IMR-90 (cell line): Measurements from ENCODE around the gene SLC28A3. TPM values are rescaled to one million over a fixed set of nuclear protein-coding genes. Genes with fewer than 3 reads are reported as not detected.

ENCODE experiments used
- ATAC-seq: fragments of 200-7000 bp; cut with Tn5 transposase; 2 replicates; pipeline ENCODE4 v1.9.1; 2020; ENCODE audit warnings: low read depth, mild to moderate bottlenecking, moderate library complexity
- BruUV-seq: library from RNA; stranded (reverse); fragments of 400-500 nt; replicated peaks from 2 replicates; lab custom pipeline; 2021; lab: Mats Ljungman, UMichigan
- CTCF ChIA-PET: fragments of 300-600 bp; formaldehyde crosslinking; extraction: SDS; loops from one replicate; lab custom pipeline; 2021; ENCODE audit warnings: antibody characterized with exemption; lab: Yijun Ruan, JAX
- POLR2A ChIA-PET: fragments of 300-600 bp; sonication (Branson Sonifier 250); formaldehyde crosslinking; loops from one replicate; lab custom pipeline; 2022; ENCODE audit warnings: antibody characterized with exemption; ENCODE audit not compliant: unreplicated experiment; lab: Charles Lee
- DNase-seq: peaks from one replicate; pipeline ENCODE4 v3.0.0; 2013
- H2AFZ ChIP-seq: replicated peaks from 2 replicates; pipeline ENCODE3; 2013; ENCODE audit warnings: low read length, mild to moderate bottlenecking; ENCODE audit not compliant: poor library complexity
- H2AK5ac ChIP-seq: 2 replicates; pipeline ENCODE4 v1.6.1; 2013; ENCODE audit warnings: low read depth, low read length, inconsistent platforms
- H2AK9ac ChIP-seq: replicated peaks from 2 replicates; pipeline ENCODE3; 2013; ENCODE audit warnings: mild to moderate bottlenecking, low read depth, low read length, moderate library complexity; ENCODE audit not compliant: poor library complexity
- H2BK120ac ChIP-seq: 2 replicates; pipeline ENCODE4 v1.6.1; 2013; ENCODE audit warnings: low read depth, low read length, inconsistent platforms
- H2BK15ac ChIP-seq: 3 replicates; pipeline ENCODE4 v1.6.1; 2013; ENCODE audit warnings: low read depth, low read length, inconsistent platforms
- H2BK20ac ChIP-seq: 2 replicates; pipeline ENCODE4 v1.6.1; 2013; ENCODE audit warnings: low read depth, mild to moderate bottlenecking, inconsistent platforms, low read length, moderate library complexity
- H2BK5ac ChIP-seq: 2 replicates; pipeline ENCODE4 v1.6.1; 2013; ENCODE audit warnings: mild to moderate bottlenecking, low read depth, low read length, inconsistent platforms; ENCODE audit not compliant: poor library complexity, severe bottlenecking
- H3K14ac ChIP-seq: replicated peaks from 2 replicates; pipeline ENCODE4 v1.6.1; 2013; ENCODE audit warnings: low read depth, low read length, inconsistent platforms
- H3K18ac ChIP-seq: 2 replicates; pipeline ENCODE4 v1.6.1; 2013; ENCODE audit warnings: low read depth, low read length, control low read depth
- H3K23ac ChIP-seq: 2 replicates; pipeline ENCODE4 v1.6.1; 2013; ENCODE audit warnings: low read depth, low read length, inconsistent platforms
- H3K27ac ChIP-seq: 2 replicates; pipeline ENCODE4 v1.5.1; 2013; ENCODE audit warnings: mild to moderate bottlenecking, control low read depth, low read length; ENCODE audit not compliant: insufficient read depth
- H3K27me3 ChIP-seq: 2 replicates; pipeline ENCODE4 v1.6.1; 2013; ENCODE audit warnings: low read length; ENCODE audit not compliant: control insufficient read depth, insufficient read depth
- H3K36me3 ChIP-seq: 2 replicates; pipeline ENCODE4 v1.6.1; 2013; ENCODE audit warnings: low read length, mixed read lengths; ENCODE audit not compliant: control insufficient read depth, insufficient read depth
- H3K4ac ChIP-seq: 2 replicates; pipeline ENCODE4 v1.6.1; 2013; ENCODE audit warnings: low read depth, low read length, inconsistent platforms
- H3K4me1 ChIP-seq: 2 replicates; pipeline ENCODE4 v1.6.1; 2013; ENCODE audit warnings: low read length, mixed read lengths; ENCODE audit not compliant: control insufficient read depth, insufficient read depth
- H3K4me2 ChIP-seq: 2 replicates; pipeline ENCODE4 v1.6.1; 2013; ENCODE audit warnings: low read depth, mild to moderate bottlenecking, control low read depth, low read length, moderate library complexity
- H3K4me3 ChIP-seq: 2 replicates; pipeline ENCODE4 v1.5.1; 2013; ENCODE audit warnings: low read depth, mild to moderate bottlenecking, control low read depth, low read length, moderate library complexity; ENCODE audit not compliant: insufficient read depth
- H3K56ac ChIP-seq: 2 replicates; pipeline ENCODE4 v1.6.1; 2013; ENCODE audit warnings: low read length, inconsistent platforms; ENCODE audit not compliant: insufficient read depth; ENCODE audit errors: extremely low read depth
- H3K79me1 ChIP-seq, 2 experiments: 2 replicates each; pipeline ENCODE4 v1.6.1; 2013; ENCODE audit warnings: low read length in 2 of 2, inconsistent platforms in 1 of 2, low read depth in 1 of 2
- H3K9ac ChIP-seq: 2 replicates; pipeline ENCODE4 v1.6.1; 2013; ENCODE audit warnings: low read depth, low read length, control low read depth
- H3K9me1 ChIP-seq: 2 replicates; pipeline ENCODE4 v1.6.1; 2013; ENCODE audit warnings: low read length, inconsistent platforms; ENCODE audit not compliant: insufficient read depth
- H3K9me3 ChIP-seq: 2 replicates; pipeline ENCODE4 v1.6.1; 2013; ENCODE audit warnings: low read length; ENCODE audit not compliant: control insufficient read depth, insufficient read depth
- H4K20me1 ChIP-seq: 2 replicates; pipeline ENCODE4 v1.6.1; 2013; ENCODE audit warnings: low read length, inconsistent platforms; ENCODE audit not compliant: insufficient read depth
- H4K5ac ChIP-seq: 2 replicates; pipeline ENCODE4 v1.6.1; 2013; ENCODE audit warnings: mild to moderate bottlenecking, low read depth, low read length, control low read depth
- H4K8ac ChIP-seq, 2 experiments: 2 replicates each; pipeline ENCODE4 v1.6.1; 2013; ENCODE audit warnings: low read depth in 2 of 2, low read length in 2 of 2, control low read depth in 1 of 2, inconsistent platforms in 1 of 2
- H4K91ac ChIP-seq: 2 replicates; pipeline ENCODE4 v1.6.1; 2013; ENCODE audit warnings: low read depth, low read length, inconsistent platforms; ENCODE audit not compliant: insufficient read depth
- BHLHE40 ChIP-seq: fragments of 150-350 bp; IDR thresholded peaks from 2 replicates; pipeline ENCODE4 v1.6.1; 2016; ENCODE audit warnings: mild to moderate bottlenecking, low read depth, low read length
- CEBPB ChIP-seq: IDR thresholded peaks from 2 replicates; pipeline ENCODE4 v1.6.1; 2012; ENCODE audit warnings: low read depth, low read length, improper control_type of control experiment
- CHD1 ChIP-seq: IDR thresholded peaks from 2 replicates; pipeline ENCODE4 v1.6.1; 2012; ENCODE audit warnings: low read depth, low read length, improper control_type of control experiment
- FOS ChIP-seq: fragments of 150-350 bp; IDR thresholded peaks from 2 replicates; pipeline ENCODE4 v1.6.1; 2016; ENCODE audit warnings: low read depth, low read length
- MAFK ChIP-seq: IDR thresholded peaks from 2 replicates; pipeline ENCODE4 v1.6.1; 2012; ENCODE audit warnings: low read depth, low read length, improper control_type of control experiment
- MAZ ChIP-seq: IDR thresholded peaks from 2 replicates; pipeline ENCODE4 v1.6.1; 2012; ENCODE audit warnings: low read depth, mild to moderate bottlenecking, low read length, improper control_type of control experiment, moderate library complexity, borderline replicate concordance
- MXI1 ChIP-seq: IDR thresholded peaks from 2 replicates; pipeline ENCODE4 v1.6.1; 2012; ENCODE audit warnings: low read depth, mild to moderate bottlenecking, low read length, moderate library complexity, borderline replicate concordance
- NFE2L2 ChIP-seq: fragments of 150-350 bp; IDR thresholded peaks from 2 replicates; pipeline ENCODE4 v1.6.1; 2016; ENCODE audit warnings: low read depth, mild to moderate bottlenecking, low read length
- POLR2A ChIP-seq: IDR thresholded peaks from 2 replicates; pipeline ENCODE4 v1.6.1; 2012; ENCODE audit warnings: mild to moderate bottlenecking, low read depth, low read length
- RCOR1 ChIP-seq: IDR thresholded peaks from 2 replicates; pipeline ENCODE4 v1.6.1; 2012; ENCODE audit warnings: mild to moderate bottlenecking, low read length, improper control_type of control experiment; ENCODE audit not compliant: insufficient replicate concordance
- RFX5 ChIP-seq: IDR thresholded peaks from 2 replicates; pipeline ENCODE4 v1.8.0; 2012; ENCODE audit warnings: low read depth, mild to moderate bottlenecking, low read length, moderate library complexity
- SMC3 ChIP-seq: fragments of 150-350 bp; IDR thresholded peaks from 2 replicates; pipeline ENCODE4 v1.6.1; 2016; ENCODE audit warnings: low read depth, mild to moderate bottlenecking, antibody characterized with exemption, low read length, moderate library complexity
- WGBS, 2 experiments: methylation state at CpG; one replicate each; pipeline versions ENCODE4 v1.1.5 to v1.1.7; 2013; ENCODE audit warnings: missing lambda C conversion rate in 2 of 2; ENCODE audit not compliant: insufficient read length in 1 of 2; ENCODE audit errors: extremely low coverage in 2 of 2; 5-methylcytosine and 5-hydroxymethylcytosine counted together
- dilution Hi-C: fragments of 300-500 bp; cut with HindIII; formaldehyde crosslinking; loops from one replicate; pipeline ENCODE4 v1.14.3; 2018; ENCODE audit warnings: low sequenced_read_pairs; ENCODE audit not compliant: unreplicated experiment
- in situ Hi-C: fragments of 300-500 bp; cut with MboI; formaldehyde crosslinking; loops from 3 replicates; pipeline ENCODE4 v1.14.3; 2019; ENCODE audit warnings: low sequenced_read_pairs, inconsistent platforms, mixed read lengths
- intact Hi-C: fragments of 100-400 bp; cut with micrococcal nuclease; formaldehyde crosslinking; loops from 2 replicates; pipeline ENCODE4 v1.10.0; 2022
- polyA plus RNA-seq, 3 experiments: library from polyadenylated mRNA; depleted of rRNA; stranded (reverse); fragments of >200 nt; gene quantifications; 2 replicates each; pipeline ENCODE4 v1.2.3, GENCODE V29; 2012; ENCODE audit warnings: low replicate concordance in 1 of 3
- total RNA-seq: library from RNA; depleted of rRNA; stranded (reverse); fragments of >200 nt; gene quantifications from 2 replicates; pipeline ENCODE4 v1.2.3, GENCODE V29; 2012
- TF ChIP-seq, protein P1 (sequence below): fragments of 150-350 bp; IDR thresholded peaks from 2 replicates; pipeline ENCODE4 v1.6.1; 2017; ENCODE audit warnings: mild to moderate bottlenecking, antibody characterized with exemption, low read length, low read depth
- TF ChIP-seq, protein P2 (sequence below): conservative IDR thresholded peaks from 2 replicates; pipeline ENCODE4 v1.5.1; 2012; ENCODE audit warnings: mild to moderate bottlenecking, low read depth, low read length, improper control_type of control experiment
- TF ChIP-seq, protein P3 (sequence below): fragments of 150-350 bp; IDR thresholded peaks from 2 replicates; pipeline ENCODE4 v1.6.1; 2016; ENCODE audit warnings: low read depth, mild to moderate bottlenecking, low read length, moderate library complexity, borderline replicate concordance

SLC28A3 gene
- total and polyA plus RNA-seq, 2 of the 4 experiments (the other 2 are of a cell fraction): 1.1 to 2.2 TPM

DNA sequence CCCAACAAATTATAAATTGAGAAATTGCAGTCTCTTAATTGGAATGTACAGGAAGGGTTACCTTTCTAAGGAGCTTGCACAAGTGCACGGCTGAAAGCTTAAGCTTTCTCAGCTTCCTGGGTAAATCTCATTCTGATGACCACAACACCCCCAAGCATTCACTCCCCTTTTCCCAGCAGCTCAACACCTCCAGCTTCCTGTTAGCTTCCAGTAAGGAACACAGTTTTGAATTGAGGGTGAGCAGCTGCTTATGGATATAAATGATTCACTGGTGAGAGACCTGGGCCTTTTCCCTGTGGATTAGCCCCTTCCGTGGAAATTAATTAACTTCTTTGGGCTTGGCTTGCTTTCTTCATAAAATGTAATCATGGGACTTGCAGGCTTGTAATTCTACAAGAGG, 101.2 kb downstream of the SLC28A3 start:
- H4K20me1 ChIP-seq: no peaks in the 10 kb centered on the region
- H2BK20ac ChIP-seq: no peak overlapping the region
- no peak overlapping the region for H2AK9ac ChIP-seq
- H2AFZ ChIP-seq: no peak overlapping the region
- no peak overlapping the region for H3K18ac ChIP-seq
- no peak overlapping the region for H3K4me2 ChIP-seq
- no peak overlapping the region for H3K56ac ChIP-seq
- ChIA-PET POLR2A (no interaction called here), CTCF (interaction anchor here (0.6 to 1.1 kb wide), 2 partner anchors 12 to 68 kb away, joined by 3 read pairs; no protein-coding TSS in a partner anchor)
- no peak overlapping the region for H3K27ac ChIP-seq
- H4K91ac ChIP-seq: no peak overlapping the region
- dilution Hi-C loops: no loop called here
- no peak for TF ChIP-seq CEBPB
- no peak for TF ChIP-seq RFX5
- no peak for TF ChIP-seq MAZ
- TF ChIP-seq RCOR1: no peak
- TF ChIP-seq, protein P1, sequence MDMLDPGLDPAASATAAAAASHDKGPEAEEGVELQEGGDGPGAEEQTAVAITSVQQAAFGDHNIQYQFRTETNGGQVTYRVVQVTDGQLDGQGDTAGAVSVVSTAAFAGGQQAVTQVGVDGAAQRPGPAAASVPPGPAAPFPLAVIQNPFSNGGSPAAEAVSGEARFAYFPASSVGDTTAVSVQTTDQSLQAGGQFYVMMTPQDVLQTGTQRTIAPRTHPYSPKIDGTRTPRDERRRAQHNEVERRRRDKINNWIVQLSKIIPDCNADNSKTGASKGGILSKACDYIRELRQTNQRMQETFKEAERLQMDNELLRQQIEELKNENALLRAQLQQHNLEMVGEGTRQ: no peak
- TF ChIP-seq SMC3: no peak
- TF ChIP-seq, protein P2, sequence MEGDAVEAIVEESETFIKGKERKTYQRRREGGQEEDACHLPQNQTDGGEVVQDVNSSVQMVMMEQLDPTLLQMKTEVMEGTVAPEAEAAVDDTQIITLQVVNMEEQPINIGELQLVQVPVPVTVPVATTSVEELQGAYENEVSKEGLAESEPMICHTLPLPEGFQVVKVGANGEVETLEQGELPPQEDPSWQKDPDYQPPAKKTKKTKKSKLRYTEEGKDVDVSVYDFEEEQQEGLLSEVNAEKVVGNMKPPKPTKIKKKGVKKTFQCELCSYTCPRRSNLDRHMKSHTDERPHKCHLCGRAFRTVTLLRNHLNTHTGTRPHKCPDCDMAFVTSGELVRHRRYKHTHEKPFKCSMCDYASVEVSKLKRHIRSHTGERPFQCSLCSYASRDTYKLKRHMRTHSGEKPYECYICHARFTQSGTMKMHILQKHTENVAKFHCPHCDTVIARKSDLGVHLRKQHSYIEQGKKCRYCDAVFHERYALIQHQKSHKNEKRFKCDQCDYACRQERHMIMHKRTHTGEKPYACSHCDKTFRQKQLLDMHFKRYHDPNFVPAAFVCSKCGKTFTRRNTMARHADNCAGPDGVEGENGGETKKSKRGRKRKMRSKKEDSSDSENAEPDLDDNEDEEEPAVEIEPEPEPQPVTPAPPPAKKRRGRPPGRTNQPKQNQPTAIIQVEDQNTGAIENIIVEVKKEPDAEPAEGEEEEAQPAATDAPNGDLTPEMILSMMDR: no peak
- TF ChIP-seq, protein P3, sequence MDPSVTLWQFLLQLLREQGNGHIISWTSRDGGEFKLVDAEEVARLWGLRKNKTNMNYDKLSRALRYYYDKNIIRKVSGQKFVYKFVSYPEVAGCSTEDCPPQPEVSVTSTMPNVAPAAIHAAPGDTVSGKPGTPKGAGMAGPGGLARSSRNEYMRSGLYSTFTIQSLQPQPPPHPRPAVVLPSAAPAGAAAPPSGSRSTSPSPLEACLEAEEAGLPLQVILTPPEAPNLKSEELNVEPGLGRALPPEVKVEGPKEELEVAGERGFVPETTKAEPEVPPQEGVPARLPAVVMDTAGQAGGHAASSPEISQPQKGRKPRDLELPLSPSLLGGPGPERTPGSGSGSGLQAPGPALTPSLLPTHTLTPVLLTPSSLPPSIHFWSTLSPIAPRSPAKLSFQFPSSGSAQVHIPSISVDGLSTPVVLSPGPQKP: no peak
- no peak for TF ChIP-seq NFE2L2
- TF ChIP-seq BHLHE40: no peak
- TF ChIP-seq CHD1: no peak
- TF ChIP-seq MAFK: no peak
- TF ChIP-seq MXI1: no peak
- no peak for TF ChIP-seq POLR2A
- no peak for TF ChIP-seq FOS
- H3K23ac ChIP-seq: no peak overlapping the region
- H3K9ac ChIP-seq: no peak overlapping the region
- no peak overlapping the region for H3K14ac ChIP-seq
- intact Hi-C loops: loop anchor here (5.0 kb wide), 1 partner anchor 52 kb away; no protein-coding TSS in a partner anchor
- no peak for ATAC-seq
- no peak overlapping the region for H4K5ac ChIP-seq
- no peak overlapping the region for H4K8ac ChIP-seq
- H3K4ac ChIP-seq: no peak overlapping the region
- H3K9me3 ChIP-seq: peaks cover 6% of the 10 kb centered on the region
- no peak overlapping the region for H2BK120ac ChIP-seq
- in situ Hi-C loops: no loop called here
- H2AK5ac ChIP-seq: no peak overlapping the region
- H3K79me1 ChIP-seq: no peaks in the 10 kb centered on the region
- H3K4me1 ChIP-seq: no peaks in the 10 kb centered on the region
- DNase-seq: peak; percentile 13
- no TSS peak for BruUV-seq
- no peaks in the 10 kb centered on the region for H3K9me1 ChIP-seq
- no peak overlapping the region for H2BK15ac ChIP-seq
- H3K4me3 ChIP-seq: no peak overlapping the region
- H2BK5ac ChIP-seq: no peak overlapping the region
- no peaks in the 10 kb centered on the region for H3K36me3 ChIP-seq
- H3K27me3 ChIP-seq: 0 out of 2 replicates have a peak, but pooled peaks cover 3% of the 10 kb centered on the region
- WGBS, 2 experiments: no CpG with 5 or more reads among the region's 2 CpGs
